ENCODE data around the gene TPM2. TPM values are rescaled to one million over a fixed set of nuclear protein-coding genes. Genes with fewer than 3 reads are reported as not detected.

TPM2 gene
- total RNA-seq, 4 donors from 2014 or later: 493 to 2,531 (median 633) TPM

- TF ChIP-seq CTCF (IDR thresholded peaks at IDR 0.05): peak in 2 of 5 experiments; percentile 6 to 14
- no peak for TF ChIP-seq EP300 (IDR thresholded peaks at IDR 0.05; ENCODE audit: low read depth)
- peak; percentile 59 for TF ChIP-seq POLR2A (IDR thresholded peaks at IDR 0.05)
- peak; percentile 64 to 82 (median 66) for TF ChIP-seq POLR2AphosphoS5 (IDR thresholded peaks at IDR 0.05)
- H3K9me3 ChIP-seq: no peaks in the 10 kb centered on the region
- intact Hi-C loops (cut with DNase I; ENCODE audit: low total_unique reads) (no loop called here), in situ Hi-C loops (cut with MboI; ENCODE audit: low pct_ligation_motif_present in 1 of 4, low pct_unique_long_range_greater_than_20kb in 1 of 4, low sequenced_read_pairs in 3 of 4) (no loop called here)
- peak within 1 kb of the TSS; percentile 15 to 59 (median 42) for H3K4me3 ChIP-seq
- peak; percentile 91 for DNase-seq
- no peaks in the 10 kb centered on the region for H3K36me3 ChIP-seq
- H3K4me1 ChIP-seq: peaks cover 18 to 60% (median 51%) of the 10 kb centered on the region in 4 donors
- WGBS, 2 donors (ENCODE audit: low coverage in 1 of 2): 7% methylated on average over 29 of the region's 58 CpGs; no CpG with 5 or more reads in 1 of the 2 donors
- H3K27me3 ChIP-seq: no peaks in the 10 kb centered on the region
- H3K27ac ChIP-seq: peak within 1 kb of the TSS; percentile 79 to 99 (median 98)
These were observed 24.9 kb downstream of the TPM2 start, which contains the start of gene ARHGEF39 for GRCh38 chr9:35664531-35665470. ARHGEF39 (minus strand) TSS chr9:35665195; CDS start chr9:35665169, 26 bp downstream.

GRCh38 chr9:35662437-35662836 is 27.3 kb downstream of the TPM2 start:
- DNase-seq: no peak
- in situ Hi-C loops (cut with MboI; ENCODE audit: low pct_ligation_motif_present in 1 of 4, low pct_unique_long_range_greater_than_20kb in 1 of 4, low sequenced_read_pairs in 3 of 4) (no loop called here), intact Hi-C loops (cut with DNase I; ENCODE audit: low total_unique reads) (no loop called here)
- Histone ChIP-seq H3K27me3 (no peaks in the 10 kb centered on the region), H3K4me1 (peaks cover 18 to 62% (median 53%) of the 10 kb centered on the region in 4 donors), H3K27ac (peak overlapping the region; percentile 95 to 99 (median 98)), H3K4me3 (no peak overlapping the region), H3K36me3 (no peaks in the 10 kb centered on the region), H3K9me3 (no peaks in the 10 kb centered on the region)
- TF ChIP-seq POLR2A (IDR thresholded peaks at IDR 0.05) (no peak), POLR2AphosphoS5 (IDR thresholded peaks at IDR 0.05) (no peak), EP300 (IDR thresholded peaks at IDR 0.05; ENCODE audit: low read depth) (no peak), CTCF (IDR thresholded peaks at IDR 0.05) (no peak)
- WGBS, 2 donors (ENCODE audit: low coverage in 1 of 2): 80 to 89% methylated on average over 5 to 7 of the region's 7 CpGs

- TF ChIP-seq CTCF (IDR thresholded peaks at IDR 0.05) (no peak), EP300 (IDR thresholded peaks at IDR 0.05; ENCODE audit: low read depth) (no peak), POLR2A (IDR thresholded peaks at IDR 0.05) (no peak), POLR2AphosphoS5 (IDR thresholded peaks at IDR 0.05) (no peak)
- Histone ChIP-seq H3K27ac (peak overlapping the region; percentile 95 to 99 (median 98)), H3K4me1 (peaks cover 18 to 68% (median 59%) of the 10 kb centered on the region in 4 donors), H3K4me3 (no peak overlapping the region), H3K36me3 (no peaks in the 10 kb centered on the region), H3K9me3 (no peaks in the 10 kb centered on the region), H3K27me3 (no peaks in the 10 kb centered on the region)
- in situ Hi-C loops (cut with MboI; ENCODE audit: low pct_ligation_motif_present in 1 of 4, low pct_unique_long_range_greater_than_20kb in 1 of 4, low sequenced_read_pairs in 3 of 4) (no loop called here), intact Hi-C loops (cut with DNase I; ENCODE audit: low total_unique reads) (no loop called here)
- WGBS, 2 donors (ENCODE audit: low coverage in 1 of 2): 44 to 57% methylated on average over 1 to 3 of the region's 3 CpGs
- DNase-seq: no peak
These were observed 27.9 kb downstream of the TPM2 start for GRCh38 chr9:35661756-35662350.

- TF ChIP-seq POLR2AphosphoS5 (IDR thresholded peaks at IDR 0.05) (peak in 2 of 3 donors; percentile 8 to 54), POLR2A (IDR thresholded peaks at IDR 0.05) (peak; percentile 55), CTCF (IDR thresholded peaks at IDR 0.05) (peak; percentile 25 to 54 (median 43)), EP300 (IDR thresholded peaks at IDR 0.05; ENCODE audit: low read depth) (no peak)
- intact Hi-C loops (cut with DNase I; ENCODE audit: low total_unique reads): no loop called here
- peak; percentile 73 for DNase-seq
- WGBS, 2 donors (ENCODE audit: low coverage in 1 of 2): 37% methylated on average over 9 of the region's 9 CpGs; no CpG with 5 or more reads in 1 of the 2 donors
- H3K27me3 ChIP-seq: no peaks in the 10 kb centered on the region
- no peaks in the 10 kb centered on the region for H3K36me3 ChIP-seq
- peak overlapping the region in 1 of 4 donors; percentile 2 for H3K4me3 ChIP-seq
- H3K4me1 ChIP-seq: peaks cover 18 to 71% (median 61%) of the 10 kb centered on the region in 4 donors
- H3K27ac ChIP-seq: peak overlapping the region; percentile 95 to 99 (median 98)
- H3K9me3 ChIP-seq: no peaks in the 10 kb centered on the region
- in situ Hi-C loops (cut with MboI; ENCODE audit: low pct_ligation_motif_present in 1 of 4, low pct_unique_long_range_greater_than_20kb in 1 of 4, low sequenced_read_pairs in 3 of 4): no loop called here
These were observed 28.7 kb downstream of the TPM2 start for GRCh38 chr9:35660966-35661415.
